ENCODE data around the gene RSU1. TPM values are rescaled to one million over a fixed set of nuclear protein-coding genes. Genes with fewer than 3 reads are reported as not detected.
A peak's percentile ranks its signal among the peaks of the same experiment; 100 is the strongest.

The RSU1 gene
- total RNA-seq, 2 donors from 2014 or later, result 49.1 to 53.1 TPM

DNA sequence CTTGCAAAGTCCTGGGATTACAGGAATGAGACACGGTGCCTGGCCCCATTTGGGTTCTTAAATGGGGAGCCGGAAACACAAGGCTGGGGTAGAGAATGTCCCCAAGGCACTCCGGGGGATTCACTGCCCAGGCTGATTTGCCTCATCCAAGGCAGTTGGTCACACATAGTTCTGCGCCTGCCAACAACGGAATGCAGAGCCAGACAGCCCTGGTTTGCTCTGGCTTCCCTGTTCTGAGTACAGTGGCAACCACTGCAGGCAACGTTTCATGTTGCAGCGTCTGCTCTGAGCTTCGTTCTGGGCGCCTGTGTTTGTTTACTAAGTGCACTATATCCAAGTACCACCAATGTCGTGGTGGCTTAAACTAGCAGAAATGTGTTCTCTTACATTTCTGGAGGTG lies 233.8 kb downstream of the RSU1 start:
- H3K4me3 Mint-ChIP-seq, result no peak overlapping the region
- no peak for ATAC-seq (replicated peaks in 1 of 2)
- no peaks in the 10 kb centered on the region for H3K9me3 Mint-ChIP-seq
- no peak for DNase-seq
- peaks cover 24% of the 10 kb centered on the region for H3K27me3 Mint-ChIP-seq (ENCODE audit: low read depth)
- no peaks in the 10 kb centered on the region for H3K4me1 Mint-ChIP-seq (ENCODE audit: low read depth)
- H3K36me3 Mint-ChIP-seq (ENCODE audit: insufficient read depth in 2 of 2), result no peaks in the 10 kb centered on the region
- H3K27ac Mint-ChIP-seq, result no peak overlapping the region

DNA sequence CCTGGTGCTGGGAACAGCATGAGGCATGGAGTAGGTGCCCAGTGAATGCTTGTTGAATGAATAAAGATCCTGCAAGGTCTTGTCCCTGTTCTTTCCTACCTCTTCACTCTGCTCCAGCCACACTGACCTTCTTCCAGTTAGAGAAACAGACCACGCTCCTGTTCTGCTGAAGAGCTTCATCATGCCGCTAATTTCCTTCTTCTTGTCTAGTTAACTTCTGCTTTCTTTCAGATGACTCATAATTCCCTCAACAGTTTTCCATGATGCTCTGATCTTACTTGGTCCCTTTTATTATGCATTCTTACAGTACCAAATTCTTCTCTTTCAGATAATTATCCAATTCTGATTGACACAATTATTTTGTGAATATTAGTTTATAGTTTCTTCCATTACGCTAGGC lies 236.0 kb downstream of the RSU1 start:
- Mint-ChIP-seq H3K27ac (no peak overlapping the region), H3K27me3 (ENCODE audit: low read depth) (peaks cover 29% of the 10 kb centered on the region), H3K4me3 (no peak overlapping the region), H3K36me3 (ENCODE audit: insufficient read depth in 2 of 2) (no peaks in the 10 kb centered on the region), H3K9me3 (no peaks in the 10 kb centered on the region), H3K4me1 (ENCODE audit: low read depth) (no peaks in the 10 kb centered on the region)
- DNase-seq (no peak), ATAC-seq (replicated peaks in 1 of 2) (no peak)

DNA sequence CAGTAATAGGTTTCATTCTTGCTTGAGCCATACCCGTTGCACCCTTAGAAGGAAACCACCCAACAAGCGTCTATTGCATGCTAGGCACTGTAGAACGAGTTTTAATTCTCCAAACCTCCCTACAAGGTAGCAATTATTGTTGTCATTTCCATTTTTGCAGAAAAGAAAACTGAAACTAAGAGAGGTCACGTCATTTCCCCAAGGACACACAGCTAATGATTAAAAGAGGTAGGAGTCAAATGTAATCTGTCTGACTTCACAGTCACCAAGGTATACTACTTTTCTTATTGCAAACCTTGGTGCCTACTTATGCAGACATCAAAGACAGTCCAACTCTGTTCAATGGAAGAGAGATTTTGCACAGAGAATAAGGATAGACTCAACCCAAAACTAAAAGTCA lies 246.5 kb downstream of the RSU1 start:
- Mint-ChIP-seq H3K4me1 (ENCODE audit: low read depth) (peaks cover 4% of the 10 kb centered on the region), H3K9me3 (no peaks in the 10 kb centered on the region), H3K27me3 (ENCODE audit: low read depth) (peaks cover 32% of the 10 kb centered on the region), H3K4me3 (no peak overlapping the region), H3K36me3 (ENCODE audit: insufficient read depth in 2 of 2) (peaks cover 0 to 4% of the 10 kb centered on the region in 2 donors), H3K27ac (no peak overlapping the region)
- ATAC-seq (replicated peaks in 1 of 2) (peak in 1 of 2 donors; percentile 87), DNase-seq (no peak)

DNA sequence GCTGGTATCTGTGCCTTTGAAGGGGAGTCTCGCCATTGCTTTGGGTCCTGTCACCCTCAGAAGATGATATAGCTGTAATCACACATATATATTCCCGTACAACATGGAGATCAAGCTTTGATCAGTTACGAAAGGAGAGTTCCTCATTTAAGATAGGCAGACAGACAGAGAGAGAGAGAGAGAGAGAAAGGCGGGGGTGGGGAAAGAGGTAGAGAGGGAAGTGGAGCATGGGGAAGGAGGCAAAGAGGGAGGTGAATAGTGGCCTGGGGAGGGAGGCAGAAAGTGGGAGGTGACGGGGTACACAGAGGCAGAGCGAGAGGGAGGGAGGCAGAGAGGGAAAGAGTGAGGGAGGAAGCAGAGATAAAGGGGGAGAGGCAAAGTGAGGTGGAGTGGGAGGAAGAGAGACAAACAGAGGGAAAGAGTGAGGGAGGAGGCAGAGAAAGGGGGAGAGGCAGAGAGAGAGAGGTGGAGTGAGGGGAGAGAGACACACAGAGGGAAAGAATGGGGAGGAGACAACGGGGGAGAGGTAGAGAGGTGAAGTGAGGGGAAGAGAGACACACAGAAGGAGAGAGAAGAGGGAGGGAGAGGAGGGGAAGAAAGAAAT lies 250.9 kb downstream of the RSU1 start:
- Mint-ChIP-seq H3K4me3 (no peak overlapping the region), H3K9me3 (peaks cover 0 to 2% of the 10 kb centered on the region in 2 donors), H3K27ac (no peak overlapping the region), H3K4me1 (ENCODE audit: low read depth) (peaks cover 4% of the 10 kb centered on the region), H3K27me3 (ENCODE audit: low read depth) (peaks cover 25% of the 10 kb centered on the region), H3K36me3 (ENCODE audit: insufficient read depth in 2 of 2) (no peaks in the 10 kb centered on the region)
- ATAC-seq (replicated peaks in 1 of 2) (no peak), DNase-seq (no peak)

DNA sequence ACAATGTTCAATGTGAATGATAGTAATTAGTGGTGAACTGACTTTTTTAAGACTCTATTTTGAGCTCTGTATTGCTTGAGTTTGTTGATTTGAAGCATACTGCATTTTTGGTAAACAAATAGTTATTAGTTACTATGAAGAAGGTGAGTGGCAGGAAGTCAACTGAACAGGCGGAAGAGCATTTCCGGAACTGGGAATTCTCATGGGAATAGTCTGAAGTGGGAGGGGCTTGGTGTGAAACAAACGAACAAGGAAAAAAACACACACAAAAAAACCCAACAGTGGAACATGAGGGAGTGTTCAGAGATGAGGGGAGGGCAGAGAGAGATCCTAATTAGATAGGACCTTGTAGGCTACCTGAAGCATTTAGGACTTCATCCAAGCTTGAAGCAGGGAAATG lies 251.6 kb downstream of the RSU1 start:
- ATAC-seq (replicated peaks in 1 of 2) (no peak), DNase-seq (no peak)
- peaks cover 0 to 2% of the 10 kb centered on the region in 2 donors for H3K9me3 Mint-ChIP-seq
- H3K4me1 Mint-ChIP-seq (ENCODE audit: low read depth), result no peaks in the 10 kb centered on the region
- H3K27me3 Mint-ChIP-seq (ENCODE audit: low read depth), result peaks cover 25% of the 10 kb centered on the region
- no peaks in the 10 kb centered on the region for H3K36me3 Mint-ChIP-seq (ENCODE audit: insufficient read depth in 2 of 2)
- H3K27ac Mint-ChIP-seq, result no peak overlapping the region
- no peak overlapping the region for H3K4me3 Mint-ChIP-seq

DNA sequence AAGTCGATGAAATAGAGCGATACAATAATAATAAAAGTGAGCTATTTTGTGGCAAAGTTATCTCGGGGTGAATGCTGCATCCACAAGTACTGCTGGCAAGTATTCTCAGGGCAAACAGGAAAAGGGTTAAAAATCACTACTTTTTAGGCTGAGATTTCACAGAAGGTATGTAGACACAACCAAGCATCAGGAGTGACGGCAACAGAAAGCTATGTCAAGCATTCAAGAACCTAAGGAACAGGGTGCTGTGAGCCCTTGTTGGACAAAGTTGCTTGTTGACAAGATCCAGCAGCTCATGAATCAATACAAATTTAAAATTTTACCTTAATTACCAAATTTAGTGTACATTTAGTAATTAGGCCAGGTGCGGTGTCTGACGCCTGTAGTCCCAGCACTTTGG lies 254.3 kb downstream of the RSU1 start:
- H3K9me3 Mint-ChIP-seq, result peaks cover 0 to 2% of the 10 kb centered on the region in 2 donors
- H3K27me3 Mint-ChIP-seq (ENCODE audit: low read depth), result peaks cover 29% of the 10 kb centered on the region
- no peak overlapping the region for H3K4me3 Mint-ChIP-seq
- H3K4me1 Mint-ChIP-seq (ENCODE audit: low read depth), result no peaks in the 10 kb centered on the region
- H3K36me3 Mint-ChIP-seq (ENCODE audit: insufficient read depth in 2 of 2), result no peaks in the 10 kb centered on the region
- no peak overlapping the region for H3K27ac Mint-ChIP-seq
- ATAC-seq (replicated peaks in 1 of 2), result no peak
- no peak for DNase-seq

DNA sequence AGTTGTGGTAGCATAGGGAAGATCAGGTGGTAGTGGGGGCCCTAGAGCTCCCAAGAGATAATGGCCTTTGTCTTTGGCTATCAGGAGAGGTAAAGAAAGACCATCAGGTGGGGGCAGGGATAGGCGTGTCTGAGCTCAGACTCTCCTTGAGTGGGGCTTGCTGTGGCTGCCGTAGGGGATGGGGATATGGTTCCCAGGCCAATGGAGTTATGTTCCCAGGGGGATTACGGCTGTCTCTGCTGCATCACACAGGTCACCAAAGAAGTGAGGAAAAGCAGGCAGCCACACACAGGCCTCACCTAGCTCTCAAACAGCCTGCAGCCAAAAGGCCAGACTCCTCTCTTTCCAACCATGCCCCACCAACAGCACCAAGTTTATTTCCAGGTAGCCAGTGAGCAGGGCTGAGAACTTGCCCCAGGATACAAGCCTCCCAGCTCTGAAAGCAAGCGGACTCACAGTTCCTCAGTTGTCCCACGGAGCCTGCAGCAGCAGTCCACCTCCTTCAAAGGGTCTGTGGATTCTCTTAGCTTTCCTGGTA lies 257.9 kb downstream of the RSU1 start:
- Mint-ChIP-seq H3K27me3 (ENCODE audit: low read depth) (peaks cover 15% of the 10 kb centered on the region), H3K9me3 (peaks cover 0 to 2% of the 10 kb centered on the region in 2 donors), H3K4me1 (ENCODE audit: low read depth) (no peaks in the 10 kb centered on the region), H3K27ac (no peak overlapping the region), H3K4me3 (no peak overlapping the region), H3K36me3 (ENCODE audit: insufficient read depth in 2 of 2) (no peaks in the 10 kb centered on the region)
- DNase-seq (no peak), ATAC-seq (replicated peaks in 1 of 2) (no peak)

DNA sequence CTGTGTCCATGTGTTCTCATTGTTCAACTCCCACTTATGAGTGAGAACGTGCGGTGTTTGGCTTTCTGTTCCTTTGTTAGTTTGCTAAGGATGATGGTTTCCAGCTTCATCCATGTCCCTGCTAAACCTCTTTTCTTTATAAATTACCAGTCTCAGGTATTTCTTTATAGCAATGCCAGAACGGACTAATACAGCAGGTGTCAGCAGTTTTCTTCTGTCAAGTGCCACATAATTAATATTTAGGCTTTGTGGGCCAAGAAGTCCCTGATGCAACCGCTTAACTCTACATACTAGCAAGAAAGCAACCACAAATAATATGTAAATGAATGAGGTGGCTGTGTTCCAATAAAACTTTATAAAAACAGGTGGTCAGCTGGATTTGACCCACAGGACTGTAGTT lies 269.3 kb downstream of the RSU1 start:
- H3K9me3 Mint-ChIP-seq, result no peaks in the 10 kb centered on the region
- no peak for DNase-seq
- H3K36me3 Mint-ChIP-seq (ENCODE audit: insufficient read depth in 2 of 2), result no peaks in the 10 kb centered on the region
- ATAC-seq (replicated peaks in 1 of 2), result no peak
- H3K4me3 Mint-ChIP-seq, result no peak overlapping the region
- H3K27me3 Mint-ChIP-seq (ENCODE audit: low read depth), result peaks cover 24% of the 10 kb centered on the region
- no peak overlapping the region for H3K27ac Mint-ChIP-seq
- H3K4me1 Mint-ChIP-seq (ENCODE audit: low read depth), result no peaks in the 10 kb centered on the region

DNA sequence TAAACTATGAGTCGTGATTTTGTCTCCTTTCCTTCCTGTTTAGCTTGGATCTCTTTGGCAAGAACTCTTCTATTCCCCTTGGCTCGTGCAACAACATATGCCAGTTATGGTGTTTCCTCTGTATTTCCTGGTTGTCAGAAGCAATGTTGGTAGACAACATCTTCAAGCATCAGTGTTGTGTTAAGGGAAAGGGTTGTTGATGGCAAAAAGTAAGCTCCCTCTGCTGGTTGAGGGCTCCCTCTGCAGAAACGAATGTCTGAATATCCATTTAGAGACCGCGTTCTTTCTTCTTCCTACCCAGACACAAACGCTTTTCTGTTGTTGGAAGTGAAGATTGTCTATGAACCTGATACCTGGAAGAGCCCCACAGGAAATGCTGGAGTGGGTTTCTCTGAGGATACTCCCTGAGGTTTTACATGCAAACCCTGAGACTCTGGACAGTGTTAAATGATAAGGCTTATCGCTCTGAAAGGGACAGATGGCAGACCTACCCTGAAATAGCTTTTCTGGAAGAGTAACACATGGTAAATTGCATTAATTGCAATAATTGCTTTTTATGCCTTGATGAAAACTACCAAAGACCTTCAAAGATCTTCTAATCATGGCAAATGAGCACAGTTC lies 272.0 kb downstream of the RSU1 start:
- Mint-ChIP-seq H3K36me3 (ENCODE audit: insufficient read depth in 2 of 2) (no peaks in the 10 kb centered on the region), H3K27me3 (ENCODE audit: low read depth) (peaks cover 28% of the 10 kb centered on the region), H3K27ac (no peak overlapping the region), H3K4me3 (no peak overlapping the region), H3K9me3 (no peaks in the 10 kb centered on the region), H3K4me1 (ENCODE audit: low read depth) (no peaks in the 10 kb centered on the region)
- ATAC-seq (replicated peaks in 1 of 2), result no peak
- peak; percentile 2 for DNase-seq

DNA sequence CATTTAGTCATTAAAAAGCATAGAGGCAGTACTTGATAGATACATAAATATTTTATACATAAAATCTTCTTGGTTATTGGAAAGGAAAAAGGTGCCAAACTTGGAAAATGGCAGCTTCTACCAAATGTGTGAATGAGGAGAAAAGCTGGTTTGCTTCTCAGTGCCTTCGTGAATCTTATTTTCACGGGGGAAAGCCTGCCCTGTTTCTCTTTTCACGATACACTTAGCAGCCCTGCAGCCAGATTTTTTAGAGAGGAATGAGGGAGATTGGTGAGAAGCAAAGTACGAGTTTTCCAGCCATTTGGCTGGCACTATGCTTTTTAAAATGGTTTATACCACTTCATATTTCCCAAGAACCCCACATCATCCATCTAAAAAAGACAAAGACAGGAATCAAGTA lies 272.6 kb downstream of the RSU1 start:
- no peaks in the 10 kb centered on the region for H3K4me1 Mint-ChIP-seq (ENCODE audit: low read depth)
- H3K27me3 Mint-ChIP-seq (ENCODE audit: low read depth), result peaks cover 34% of the 10 kb centered on the region
- no peaks in the 10 kb centered on the region for H3K36me3 Mint-ChIP-seq (ENCODE audit: insufficient read depth in 2 of 2)
- no peak overlapping the region for H3K4me3 Mint-ChIP-seq
- no peaks in the 10 kb centered on the region for H3K9me3 Mint-ChIP-seq
- H3K27ac Mint-ChIP-seq, result no peak overlapping the region
- ATAC-seq (replicated peaks in 1 of 2), result no peak
- no peak for DNase-seq

DNA sequence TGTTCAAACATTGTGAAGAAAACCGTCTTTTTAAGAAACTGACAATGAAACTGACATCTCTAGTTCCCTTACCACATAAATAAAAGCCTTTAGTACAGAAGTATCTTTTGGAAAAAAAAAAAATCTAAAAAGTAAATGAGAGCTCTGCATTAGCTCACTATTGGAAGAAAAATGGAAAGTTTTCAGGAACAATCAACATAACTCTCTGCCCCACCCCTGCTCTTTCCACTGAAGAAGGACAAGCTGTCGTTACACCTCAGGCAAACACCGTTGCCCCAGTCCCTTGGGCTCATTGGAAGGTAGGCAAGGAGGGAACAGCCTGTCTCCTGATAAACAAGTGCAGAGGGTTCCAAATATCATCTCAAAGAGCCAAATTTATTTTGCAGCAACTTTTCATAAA lies 273.1 kb downstream of the RSU1 start:
- Mint-ChIP-seq H3K4me3 (no peak overlapping the region), H3K36me3 (ENCODE audit: insufficient read depth in 2 of 2) (no peaks in the 10 kb centered on the region), H3K27ac (no peak overlapping the region), H3K4me1 (ENCODE audit: low read depth) (no peaks in the 10 kb centered on the region), H3K9me3 (no peaks in the 10 kb centered on the region), H3K27me3 (ENCODE audit: low read depth) (peaks cover 38% of the 10 kb centered on the region)
- DNase-seq (no peak), ATAC-seq (replicated peaks in 1 of 2) (no peak)

All from activated T-cell treated with anti-CD3 and anti-CD28 coated beads, Interleukin-2, amount 50 U/mL, for 72 hours (primary cell).